ENCODE measurements around the gene SENP1. TPM values are rescaled to one million over a fixed set of nuclear protein-coding genes. Genes with fewer than 3 reads are reported as not detected.

SENP1 gene
- polyA plus RNA-seq, 1 donor from 2014 or later, result 14.0 TPM

DNA sequence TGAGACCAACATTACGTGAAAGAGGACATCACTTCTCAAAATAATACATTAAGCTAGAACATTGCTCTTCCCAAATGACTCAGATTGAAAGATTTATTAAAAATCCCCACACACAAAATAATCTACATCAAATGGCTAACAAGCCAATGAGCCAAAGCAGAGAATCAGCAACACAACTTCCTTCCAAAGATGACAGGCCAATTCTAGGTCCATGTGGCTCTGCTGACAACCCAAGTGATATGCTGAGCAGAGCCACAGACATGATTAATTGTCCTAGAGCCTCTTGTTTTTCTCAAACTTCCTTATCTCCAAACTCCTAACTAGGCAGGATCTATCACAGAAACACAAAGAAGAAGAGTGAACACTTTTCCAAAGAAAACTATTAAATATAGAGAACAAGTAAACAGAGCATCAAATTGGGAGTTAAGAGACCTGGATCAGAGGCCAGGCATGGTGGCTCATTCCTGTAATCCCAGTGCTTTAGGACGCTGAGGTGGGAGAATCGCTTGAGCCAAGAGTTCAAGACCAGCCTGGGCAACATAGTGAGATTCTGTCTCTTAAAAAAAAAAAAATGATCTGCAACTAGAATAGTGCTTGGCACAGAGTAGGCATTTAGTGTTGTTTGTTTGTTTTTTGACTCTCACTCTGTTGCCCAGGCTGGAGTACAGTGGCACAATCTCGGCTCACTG is 38.5 kb downstream of the SENP1 start:
- H2AFZ ChIP-seq (ENCODE audit: low read depth, low read length), result no peak overlapping the region
- no peak overlapping the region for H3K27ac ChIP-seq (ENCODE audit: low read length)
- H3K79me2 ChIP-seq (replicated peaks; ENCODE audit: insufficient read depth, low read length), result no peaks in the 10 kb centered on the region
- no peaks in the 10 kb centered on the region for H3K9me3 ChIP-seq (ENCODE audit: low read length)
- TF ChIP-seq, protein P1, sequence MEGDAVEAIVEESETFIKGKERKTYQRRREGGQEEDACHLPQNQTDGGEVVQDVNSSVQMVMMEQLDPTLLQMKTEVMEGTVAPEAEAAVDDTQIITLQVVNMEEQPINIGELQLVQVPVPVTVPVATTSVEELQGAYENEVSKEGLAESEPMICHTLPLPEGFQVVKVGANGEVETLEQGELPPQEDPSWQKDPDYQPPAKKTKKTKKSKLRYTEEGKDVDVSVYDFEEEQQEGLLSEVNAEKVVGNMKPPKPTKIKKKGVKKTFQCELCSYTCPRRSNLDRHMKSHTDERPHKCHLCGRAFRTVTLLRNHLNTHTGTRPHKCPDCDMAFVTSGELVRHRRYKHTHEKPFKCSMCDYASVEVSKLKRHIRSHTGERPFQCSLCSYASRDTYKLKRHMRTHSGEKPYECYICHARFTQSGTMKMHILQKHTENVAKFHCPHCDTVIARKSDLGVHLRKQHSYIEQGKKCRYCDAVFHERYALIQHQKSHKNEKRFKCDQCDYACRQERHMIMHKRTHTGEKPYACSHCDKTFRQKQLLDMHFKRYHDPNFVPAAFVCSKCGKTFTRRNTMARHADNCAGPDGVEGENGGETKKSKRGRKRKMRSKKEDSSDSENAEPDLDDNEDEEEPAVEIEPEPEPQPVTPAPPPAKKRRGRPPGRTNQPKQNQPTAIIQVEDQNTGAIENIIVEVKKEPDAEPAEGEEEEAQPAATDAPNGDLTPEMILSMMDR (IDR thresholded peaks at IDR 0.05; ENCODE audit: poor library complexity, severe bottlenecking), result no peak
- no peak for TF ChIP-seq POLR2AphosphoS5 (IDR thresholded peaks at IDR 0.05)
- H3K9me2 ChIP-seq (ENCODE audit: insufficient read depth, low read length), result no peaks in the 10 kb centered on the region
- H4K20me1 ChIP-seq (ENCODE audit: insufficient read depth), result no peaks in the 10 kb centered on the region
- H3K4me2 ChIP-seq (ENCODE audit: low read length), result no peak overlapping the region
- peaks cover 3% of the 10 kb centered on the region for H3K36me3 ChIP-seq (ENCODE audit: insufficient read depth, low read length)
- H3K27me3 ChIP-seq (ENCODE audit: insufficient read depth, low read depth, low read length), result no peaks in the 10 kb centered on the region
- H3K9ac ChIP-seq (ENCODE audit: low read length), result no peak overlapping the region
- H3K4me3 ChIP-seq (ENCODE audit: low read length), result no peak overlapping the region
- no peaks in the 10 kb centered on the region for H3F3A ChIP-seq (ENCODE audit: insufficient read depth, low read length, poor library complexity, severe bottlenecking)

DNA sequence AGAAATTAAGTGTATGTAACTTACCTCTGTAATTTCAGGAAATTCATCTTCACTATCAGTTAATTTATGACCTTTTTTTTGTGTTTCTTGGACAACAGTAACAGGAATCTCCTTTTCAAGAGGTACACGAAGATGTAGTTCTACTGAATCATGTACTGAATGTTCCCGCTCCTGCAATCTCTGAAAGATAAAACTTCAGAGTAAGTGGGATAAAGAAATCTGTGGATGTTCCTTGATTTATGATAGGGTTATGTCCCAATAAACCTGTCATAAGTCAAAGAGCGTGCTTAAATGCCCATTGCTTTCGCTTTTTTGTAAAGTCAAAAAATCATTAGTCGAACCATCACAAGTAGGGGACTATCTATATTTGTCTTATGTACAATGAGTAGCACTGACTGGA is 40.8 kb downstream of the SENP1 start:
- Histone ChIP-seq H3K36me3 (ENCODE audit: insufficient read depth, low read length) (peaks cover 3% of the 10 kb centered on the region), H3K9me3 (ENCODE audit: low read length) (no peaks in the 10 kb centered on the region)
- no peak for TF ChIP-seq POLR2AphosphoS5 (IDR thresholded peaks at IDR 0.05)
- TF ChIP-seq RAD21 (conservative IDR thresholded peaks at IDR 0.05), result no peak
- no peak for TF ChIP-seq EZH2 (IDR thresholded peaks at IDR 0.05; ENCODE audit: borderline replicate concordance, insufficient read depth, low read length, poor library complexity, severe bottlenecking)
- no peak for TF ChIP-seq MXI1 (conservative IDR thresholded peaks at IDR 0.05; ENCODE audit: poor library complexity, severe bottlenecking)
- TF ChIP-seq, protein P2, sequence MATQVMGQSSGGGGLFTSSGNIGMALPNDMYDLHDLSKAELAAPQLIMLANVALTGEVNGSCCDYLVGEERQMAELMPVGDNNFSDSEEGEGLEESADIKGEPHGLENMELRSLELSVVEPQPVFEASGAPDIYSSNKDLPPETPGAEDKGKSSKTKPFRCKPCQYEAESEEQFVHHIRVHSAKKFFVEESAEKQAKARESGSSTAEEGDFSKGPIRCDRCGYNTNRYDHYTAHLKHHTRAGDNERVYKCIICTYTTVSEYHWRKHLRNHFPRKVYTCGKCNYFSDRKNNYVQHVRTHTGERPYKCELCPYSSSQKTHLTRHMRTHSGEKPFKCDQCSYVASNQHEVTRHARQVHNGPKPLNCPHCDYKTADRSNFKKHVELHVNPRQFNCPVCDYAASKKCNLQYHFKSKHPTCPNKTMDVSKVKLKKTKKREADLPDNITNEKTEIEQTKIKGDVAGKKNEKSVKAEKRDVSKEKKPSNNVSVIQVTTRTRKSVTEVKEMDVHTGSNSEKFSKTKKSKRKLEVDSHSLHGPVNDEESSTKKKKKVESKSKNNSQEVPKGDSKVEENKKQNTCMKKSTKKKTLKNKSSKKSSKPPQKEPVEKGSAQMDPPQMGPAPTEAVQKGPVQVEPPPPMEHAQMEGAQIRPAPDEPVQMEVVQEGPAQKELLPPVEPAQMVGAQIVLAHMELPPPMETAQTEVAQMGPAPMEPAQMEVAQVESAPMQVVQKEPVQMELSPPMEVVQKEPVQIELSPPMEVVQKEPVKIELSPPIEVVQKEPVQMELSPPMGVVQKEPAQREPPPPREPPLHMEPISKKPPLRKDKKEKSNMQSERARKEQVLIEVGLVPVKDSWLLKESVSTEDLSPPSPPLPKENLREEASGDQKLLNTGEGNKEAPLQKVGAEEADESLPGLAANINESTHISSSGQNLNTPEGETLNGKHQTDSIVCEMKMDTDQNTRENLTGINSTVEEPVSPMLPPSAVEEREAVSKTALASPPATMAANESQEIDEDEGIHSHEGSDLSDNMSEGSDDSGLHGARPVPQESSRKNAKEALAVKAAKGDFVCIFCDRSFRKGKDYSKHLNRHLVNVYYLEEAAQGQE (IDR thresholded peaks at IDR 0.05; ENCODE audit: borderline replicate concordance), result no peak
- TF ChIP-seq, protein P1 (IDR thresholded peaks at IDR 0.05; ENCODE audit: poor library complexity, severe bottlenecking), result no peak

More for the DNA sequence above, 40.8 kb downstream of the SENP1 start:
- no peak overlapping the region for H3K27ac ChIP-seq (ENCODE audit: low read length)
- no peak overlapping the region for H2AFZ ChIP-seq (ENCODE audit: low read depth, low read length)
- H3K4me3 ChIP-seq (ENCODE audit: low read length), result no peak overlapping the region
- H3K9me2 ChIP-seq (ENCODE audit: insufficient read depth, low read length), result no peaks in the 10 kb centered on the region
- H3K4me2 ChIP-seq (ENCODE audit: low read length), result no peak overlapping the region
- H3F3A ChIP-seq (ENCODE audit: insufficient read depth, low read length, poor library complexity, severe bottlenecking), result no peaks in the 10 kb centered on the region
- H3K27me3 ChIP-seq (ENCODE audit: insufficient read depth, low read depth, low read length), result no peaks in the 10 kb centered on the region
- no peak overlapping the region for H3K9ac ChIP-seq (ENCODE audit: low read length)
- no peaks in the 10 kb centered on the region for H3K79me2 ChIP-seq (replicated peaks; ENCODE audit: insufficient read depth, low read length)
- no peaks in the 10 kb centered on the region for H4K20me1 ChIP-seq (ENCODE audit: insufficient read depth)
